DOHH2 (cell line): ENCODE data around the gene PCDH9.

Source experiments
- EZH2phosphoT487 ChIP-seq: fragments of 200-600 bp; sonication (generic); IDR thresholded peaks from 2 replicates; pipeline ENCODE4 v1.6.1; 2017; ENCODE audit warnings: borderline replicate concordance, mild to moderate bottlenecking, antibody characterized with exemption, low read length, moderate library complexity, mixed read lengths
- TF ChIP-seq, protein P1 (sequence below): fragments of 200-600 bp; sonication (generic); IDR thresholded peaks from one replicate; pipeline ENCODE4 v1.5.1; 2014; ENCODE audit warnings: antibody characterized with exemption, mild to moderate bottlenecking, low read depth, low read length; ENCODE audit not compliant: poor library complexity, severe bottlenecking

DNA sequence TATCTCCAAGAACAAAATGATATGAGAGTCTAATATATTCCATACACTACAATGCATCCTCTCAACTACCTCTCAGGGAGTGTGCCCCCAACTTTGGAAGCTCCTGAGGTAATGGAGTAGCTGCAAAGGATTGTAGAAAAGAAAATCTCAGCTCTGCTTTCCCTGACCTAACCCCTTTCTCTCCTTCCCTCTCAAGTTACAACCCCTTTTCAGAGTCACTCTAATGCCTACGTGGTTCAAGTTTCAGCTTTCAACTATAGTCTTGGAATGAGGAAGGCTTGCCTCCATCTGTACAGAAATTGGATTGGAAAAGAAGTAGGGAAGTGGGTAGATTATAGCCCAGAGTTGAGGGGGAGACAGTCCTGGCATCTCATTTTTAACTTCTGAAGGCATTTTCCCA lies 256.0 kb downstream of the PCDH9 start:
- TF ChIP-seq, protein P1, sequence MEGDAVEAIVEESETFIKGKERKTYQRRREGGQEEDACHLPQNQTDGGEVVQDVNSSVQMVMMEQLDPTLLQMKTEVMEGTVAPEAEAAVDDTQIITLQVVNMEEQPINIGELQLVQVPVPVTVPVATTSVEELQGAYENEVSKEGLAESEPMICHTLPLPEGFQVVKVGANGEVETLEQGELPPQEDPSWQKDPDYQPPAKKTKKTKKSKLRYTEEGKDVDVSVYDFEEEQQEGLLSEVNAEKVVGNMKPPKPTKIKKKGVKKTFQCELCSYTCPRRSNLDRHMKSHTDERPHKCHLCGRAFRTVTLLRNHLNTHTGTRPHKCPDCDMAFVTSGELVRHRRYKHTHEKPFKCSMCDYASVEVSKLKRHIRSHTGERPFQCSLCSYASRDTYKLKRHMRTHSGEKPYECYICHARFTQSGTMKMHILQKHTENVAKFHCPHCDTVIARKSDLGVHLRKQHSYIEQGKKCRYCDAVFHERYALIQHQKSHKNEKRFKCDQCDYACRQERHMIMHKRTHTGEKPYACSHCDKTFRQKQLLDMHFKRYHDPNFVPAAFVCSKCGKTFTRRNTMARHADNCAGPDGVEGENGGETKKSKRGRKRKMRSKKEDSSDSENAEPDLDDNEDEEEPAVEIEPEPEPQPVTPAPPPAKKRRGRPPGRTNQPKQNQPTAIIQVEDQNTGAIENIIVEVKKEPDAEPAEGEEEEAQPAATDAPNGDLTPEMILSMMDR = no peak
- TF ChIP-seq EZH2phosphoT487 = no peak
